ENCODE results near the gene ABCG1. TPM values are rescaled to one million over a fixed set of nuclear protein-coding genes. Genes with fewer than 3 reads are reported as not detected.

The ABCG1 gene
- total and polyA plus RNA-seq, 4 donors = 11.5 to 65.0 (median 35.0) TPM

DNA sequence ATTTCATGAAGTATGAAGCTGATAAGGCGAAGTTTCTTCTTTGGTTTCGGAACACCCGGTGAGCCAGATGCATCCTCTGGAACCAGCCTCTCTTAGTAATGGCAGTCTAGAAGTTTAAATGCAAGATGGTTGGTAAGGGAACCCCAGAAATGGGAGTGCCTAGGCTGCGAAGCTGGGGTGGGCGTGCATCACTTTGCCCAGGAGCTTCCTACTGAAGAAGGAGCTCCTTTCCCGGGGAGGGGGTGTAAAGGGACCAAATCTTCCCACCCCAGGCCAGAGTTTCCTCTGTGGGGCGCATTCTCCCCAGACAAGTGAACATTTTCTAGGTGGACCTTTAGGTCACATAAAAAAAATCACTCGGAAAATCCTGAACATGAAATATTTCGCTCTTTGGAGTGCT is 127.5 kb downstream of the ABCG1 start:
- no peak overlapping the region for H3K27ac ChIP-seq (ENCODE audit: low read depth in 1 of 2, low read length in 1 of 2)
- no peaks in the 10 kb centered on the region for H3K9me3 ChIP-seq (ENCODE audit: control insufficient read depth in 4 of 4, insufficient read depth in 3 of 4, low read length in 3 of 4)
- H3K4me3 ChIP-seq = no peak overlapping the region
- no peaks in the 10 kb centered on the region for H3K36me3 ChIP-seq (ENCODE audit: control insufficient read depth in 4 of 4, insufficient read depth in 4 of 4, low read length in 4 of 4)
- ATAC-seq (ENCODE audit: insufficient read depth, low FRiP score) = no peak
- H3K9ac ChIP-seq (ENCODE audit: insufficient read depth in 1 of 2, low read length in 2 of 2) = no peak overlapping the region
- no peak for TF ChIP-seq CTCF (IDR thresholded peaks at IDR 0.05; ENCODE audit: control extremely low read depth, extremely low read depth)
- 94 to 97% methylated on average over 9 of the region's 9 CpGs for WGBS, 2 donors
- H3K4me1 ChIP-seq (ENCODE audit: control insufficient read depth in 5 of 5, insufficient read depth in 5 of 5, low read length in 5 of 5) = no peaks in the 10 kb centered on the region
- H3K27me3 ChIP-seq (ENCODE audit: control insufficient read depth in 3 of 3, insufficient read depth in 3 of 3, low read length in 2 of 3) = peaks cover 0 to 3% (median 0%) of the 10 kb centered on the region in 3 donors
- DNase-seq = no peak

Small RNA genes within 50 kb of the gene (small RNA-seq; reads per million reads assigned to genes)
- not detected for gene RNA5SP492 (ENCODE audit: low replicate concordance)

Other genes starting within 250 kb of the ABCG1 start
- gene ZBTB21, start 208.8 kb upstream of the ABCG1 start, total RNA-seq = 10 to 100 TPM; 10.6 to 15.4 TPM
- 1 to 10 TPM; 3.2 to 4.5 TPM for gene ZBTB21, start 208.8 kb upstream of the ABCG1 start, polyA plus RNA-seq
- under 1 TPM in 1 of 2 donors, not detected in 1; 0.28 TPM for gene UMODL1, start 147.8 kb upstream of the ABCG1 start, total RNA-seq
- gene UMODL1, start 147.8 kb upstream of the ABCG1 start, polyA plus RNA-seq = under 1 TPM; 0.10 to 0.14 TPM
- 10 to 100 TPM; 23.9 to 37.8 TPM for gene TFF3, start 96.3 kb downstream of the ABCG1 start, total RNA-seq
- 10 to 100 TPM; 30.8 to 54.0 TPM for gene TFF3, start 96.3 kb downstream of the ABCG1 start, polyA plus RNA-seq
- gene TFF2, start 131.9 kb downstream of the ABCG1 start, total RNA-seq = not detected
- gene TFF2, start 131.9 kb downstream of the ABCG1 start, polyA plus RNA-seq = not detected
- gene TFF1, start 147.4 kb downstream of the ABCG1 start, total RNA-seq = under 1 TPM in 1 of 2 donors, not detected in 1; 0.83 TPM
- 1 to 10 TPM; 1.2 to 3.8 TPM for gene TFF1, start 147.4 kb downstream of the ABCG1 start, polyA plus RNA-seq
- 1 to 10 TPM; 2.1 to 7.9 TPM for gene TMPRSS3, start 176.9 kb downstream of the ABCG1 start, total RNA-seq
- gene TMPRSS3, start 176.9 kb downstream of the ABCG1 start, polyA plus RNA-seq = 1 to 10 TPM; 3.2 to 5.2 TPM
- under 1 TPM; 0.74 to 0.88 TPM for gene UBASH3A, start 184.8 kb downstream of the ABCG1 start, total RNA-seq
- under 1 TPM; 0.58 to 0.61 TPM for gene UBASH3A, start 184.8 kb downstream of the ABCG1 start, polyA plus RNA-seq